GM18505 (cell line): ENCODE measurements around the gene NAA38.
A peak's percentile ranks its signal among the peaks of the same experiment; 100 is the strongest.

ENCODE experiments used
- ATAC-seq: cut with Tn5 transposase; IDR thresholded peaks from one replicate; pipeline ENCODE4 v1.9.1; 2021; ENCODE audit not compliant: unreplicated experiment
- POLR2A ChIP-seq: IDR thresholded peaks from 4 replicates; pipeline ENCODE4 v1.6.1; 2011; ENCODE audit warnings: borderline replicate concordance; ENCODE audit not compliant: insufficient read depth, insufficient read length; ENCODE audit errors: extremely low read depth

Gene NAA38

DNA sequence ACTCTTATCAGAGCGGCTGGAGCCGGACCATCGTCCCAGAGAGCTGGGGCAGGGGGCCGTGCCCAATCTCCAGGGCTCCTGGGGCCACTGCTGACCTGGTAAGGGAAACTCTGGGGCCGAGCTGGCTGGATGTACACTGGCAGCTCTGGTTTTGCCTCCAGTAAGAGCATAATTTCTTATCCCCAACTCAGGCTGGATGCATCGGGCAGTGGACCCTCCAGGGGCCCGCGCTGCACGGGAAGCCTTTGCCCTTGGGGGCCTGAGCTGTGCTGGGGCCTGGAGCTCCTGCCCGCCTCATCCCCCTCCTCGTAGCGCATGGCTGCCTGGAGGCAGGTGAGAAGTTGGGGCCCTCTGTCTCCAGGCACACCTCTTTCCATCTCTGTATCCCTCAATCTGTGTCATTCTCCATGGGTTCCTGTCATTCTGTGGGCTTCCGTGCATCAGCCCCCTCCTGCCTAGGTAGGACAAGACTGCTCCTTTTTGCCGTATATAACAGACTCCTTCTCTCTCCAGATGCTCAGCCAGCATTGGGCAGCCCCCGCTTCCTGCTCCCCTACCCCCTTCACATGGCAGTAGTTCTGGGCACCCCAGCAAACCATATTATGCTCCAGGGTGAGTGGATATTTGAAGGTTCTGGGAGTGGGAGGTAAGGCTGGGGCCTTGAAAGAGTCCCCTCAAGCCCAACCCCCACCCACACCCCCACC, 11.8 kb downstream of the NAA38 start:
- no peak for ATAC-seq
- no peak for TF ChIP-seq POLR2A

DNA sequence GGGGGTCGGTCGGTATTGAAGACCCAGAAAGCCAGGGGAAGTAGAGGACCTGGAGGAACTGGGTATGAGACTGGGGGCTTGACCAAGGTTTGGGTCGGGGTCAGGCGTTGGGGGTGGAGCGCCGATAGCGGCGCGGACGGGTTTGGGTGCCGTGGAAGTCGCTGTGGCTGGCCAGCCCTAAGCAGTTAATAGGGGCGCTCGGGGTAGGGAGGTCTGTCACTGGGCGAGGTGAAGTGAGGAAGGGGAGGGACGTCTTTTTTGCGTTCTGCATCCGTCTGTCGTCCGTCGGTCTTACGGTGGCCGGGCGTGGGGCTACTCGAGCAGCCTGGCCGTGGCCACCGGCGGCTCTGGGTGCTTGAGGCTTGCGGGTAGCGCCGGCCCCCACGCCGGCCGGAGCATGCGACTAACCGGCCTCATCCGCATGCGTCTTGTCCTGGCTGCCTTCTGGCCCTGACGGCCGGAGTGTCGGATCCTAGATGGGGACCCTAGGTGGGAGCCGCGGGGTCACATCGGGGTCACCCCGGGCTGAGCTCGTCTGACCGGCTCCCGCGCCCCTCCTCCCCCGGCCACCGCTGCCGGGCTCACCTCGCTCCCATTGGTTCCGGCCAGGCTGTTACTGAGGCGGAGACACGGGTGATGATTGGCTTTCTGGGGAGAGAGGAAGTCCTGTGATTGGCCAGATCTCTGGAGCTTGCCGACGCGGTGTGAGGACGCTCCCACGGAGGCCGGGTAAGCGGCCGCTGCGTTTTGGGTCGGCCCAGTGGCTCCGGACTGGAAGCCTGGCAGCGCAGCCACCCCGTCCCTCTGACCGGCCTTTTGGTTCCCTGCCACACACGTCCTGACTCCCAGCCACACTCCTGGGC, 12.8 kb downstream of the NAA38 start:
- peak; percentile 25 for TF ChIP-seq POLR2A
- peak; percentile 36 for ATAC-seq

- TF ChIP-seq POLR2A, result peak; percentile 66
- peak; percentile 26 for ATAC-seq
Observed at GRCh38 chr17:7843536-7844291, 13.6 kb downstream of the NAA38 start.

- no peak for TF ChIP-seq POLR2A
Observed at GRCh38 chr17:7843257-7843535, 14.2 kb downstream of the NAA38 start.

DNA sequence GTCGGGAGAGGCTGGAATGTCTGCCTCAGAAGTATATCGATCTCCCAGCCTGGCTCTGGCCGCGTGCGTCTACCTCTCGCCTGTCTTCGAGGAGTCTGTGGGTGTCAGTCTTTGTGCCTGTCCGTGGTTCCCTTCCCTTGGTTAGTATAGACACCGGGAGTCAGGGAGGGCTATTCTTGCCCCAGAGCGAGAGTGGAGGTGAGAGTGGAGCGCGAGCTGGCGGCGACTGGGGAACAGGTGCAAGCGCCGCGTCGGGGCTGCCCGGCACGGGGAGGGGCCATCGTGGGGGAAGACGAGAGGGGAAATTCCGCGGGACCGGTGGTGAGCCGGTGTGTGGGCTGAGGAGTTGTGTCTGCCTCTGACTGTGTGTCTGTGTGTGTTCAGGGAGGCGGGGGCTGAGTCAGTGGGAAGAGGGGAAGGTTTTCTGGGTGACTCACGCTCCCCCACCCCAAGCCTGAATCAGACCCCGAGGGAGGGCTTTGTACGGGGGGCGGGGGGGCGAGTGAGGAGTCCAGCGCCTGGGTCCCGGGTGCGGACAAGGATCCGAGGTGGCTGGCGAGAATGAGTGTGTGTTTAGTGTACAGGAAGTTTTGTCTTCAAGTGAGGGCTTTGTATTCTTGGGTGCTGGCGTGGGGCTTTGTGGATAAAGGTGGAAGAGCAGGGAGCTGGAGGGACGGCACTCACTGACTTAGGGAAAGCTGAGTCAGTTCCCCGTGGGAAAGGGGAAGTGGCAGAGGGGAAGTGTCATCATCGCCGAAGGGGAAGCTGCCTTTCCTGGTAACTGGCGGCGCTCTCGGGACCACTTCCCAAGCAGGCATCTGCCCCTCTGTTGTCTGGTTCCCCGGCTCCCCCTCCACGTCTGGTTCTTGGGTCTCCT, 14.7 kb downstream of the NAA38 start:
- peak; percentile 59 for TF ChIP-seq POLR2A
- peak; percentile 33 for ATAC-seq

More at GRCh38 chr17:7843257-7843535, 14.2 kb downstream of the NAA38 start:
- ATAC-seq, result no peak

DNA sequence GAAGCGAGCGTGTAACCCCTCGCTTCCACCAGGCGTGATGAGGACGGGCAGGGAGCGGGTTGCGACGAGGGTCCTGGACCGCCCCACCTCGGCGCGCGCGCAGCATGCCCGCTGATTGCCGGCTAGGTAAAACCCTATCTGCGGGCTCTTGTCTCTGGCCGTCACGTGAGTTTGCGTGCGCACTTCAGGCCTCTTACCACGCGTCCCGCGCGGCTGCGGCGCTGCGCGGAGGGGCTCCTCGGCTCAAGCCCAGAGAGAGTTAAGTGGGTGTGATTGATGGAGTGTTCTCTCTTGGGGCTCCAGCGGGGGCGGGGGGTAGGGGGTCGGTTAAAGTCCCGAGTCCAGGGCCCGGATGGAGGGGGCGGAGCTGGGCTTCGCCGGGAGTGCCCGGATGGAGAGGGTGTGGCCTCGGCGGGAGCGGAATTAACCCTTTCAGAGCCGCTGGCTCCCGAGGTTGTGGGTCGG, 15.4 kb downstream of the NAA38 start:
- no peak for TF ChIP-seq POLR2A
- ATAC-seq, result peak; percentile 20

GRCh38 chr17:7841396-7841914, 15.9 kb downstream of the NAA38 start:
- ATAC-seq, result peak; percentile 9
- peak; percentile 38 for TF ChIP-seq POLR2A

- ATAC-seq, result no peak
- TF ChIP-seq POLR2A, result no peak
Observed at GRCh38 chr17:7840875-7841274, 16.5 kb downstream of the NAA38 start.

GRCh38 chr17:7840441-7840840, 16.9 kb downstream of the NAA38 start:
- TF ChIP-seq POLR2A, result no peak
- no peak for ATAC-seq

- no peak for ATAC-seq
- no peak for TF ChIP-seq POLR2A
Observed at GRCh38 chr17:7839876-7840261, 17.5 kb downstream of the NAA38 start.

- ATAC-seq, result no peak
- no peak for TF ChIP-seq POLR2A
Observed at GRCh38 chr17:7839190-7839875, 18.0 kb downstream of the NAA38 start.
